GM23248 (cell line): ENCODE data around the gene ATG10. TPM values are rescaled to one million over a fixed set of nuclear protein-coding genes. Genes with fewer than 3 reads are reported as not detected.

Experiments
- DNase-seq: peaks from one replicate; pipeline ENCODE4 v3.0.0-alpha.2; 2015
- H2AFZ ChIP-seq: fragments of 200-600 bp; sonication (generic); 2 replicates; pipeline ENCODE4 v1.6.1; 2016; ENCODE audit warnings: antibody characterized with exemption
- H3F3A ChIP-seq: fragments of 200-600 bp; sonication (generic); 2 replicates; pipeline ENCODE4 v1.6.1; 2016; ENCODE audit warnings: mild to moderate bottlenecking, antibody characterized with exemption, mixed run types; ENCODE audit not compliant: insufficient read depth
- H3K27ac ChIP-seq: fragments of 200-600 bp; sonication (generic); 2 replicates; pipeline ENCODE4 v1.5.1; 2016; ENCODE audit warnings: mild to moderate bottlenecking
- H3K27me3 ChIP-seq: fragments of 200-600 bp; sonication (generic); replicated peaks from 2 replicates; pipeline ENCODE4 v1.6.1; 2016; ENCODE audit warnings: mild to moderate bottlenecking; ENCODE audit not compliant: insufficient read depth
- H3K36me3 ChIP-seq: fragments of 200-600 bp; sonication (generic); 2 replicates; pipeline ENCODE4 v1.6.1; 2016; ENCODE audit warnings: low read depth, mild to moderate bottlenecking
- H3K4me1 ChIP-seq: fragments of 200-600 bp; sonication (generic); 2 replicates; pipeline ENCODE4 v1.6.1; 2016; ENCODE audit warnings: mild to moderate bottlenecking; ENCODE audit not compliant: insufficient read depth
- H3K4me2 ChIP-seq: fragments of 200-600 bp; sonication (generic); one replicate; pipeline ENCODE4 v1.6.1; 2016; ENCODE audit warnings: mild to moderate bottlenecking; ENCODE audit not compliant: unreplicated experiment
- H3K4me3 ChIP-seq: fragments of 200-600 bp; sonication (generic); 2 replicates; pipeline ENCODE4 v1.5.1; 2016; ENCODE audit warnings: mild to moderate bottlenecking
- H3K79me2 ChIP-seq: fragments of 200-600 bp; sonication (generic); 2 replicates; pipeline ENCODE4 v1.6.1; 2016; ENCODE audit warnings: mild to moderate bottlenecking; ENCODE audit not compliant: insufficient read depth
- H3K9ac ChIP-seq: fragments of 200-600 bp; sonication (generic); 2 replicates; pipeline ENCODE4 v1.6.1; 2016; ENCODE audit warnings: mild to moderate bottlenecking
- H3K9me2 ChIP-seq: fragments of 200-600 bp; sonication (generic); 2 replicates; pipeline ENCODE4 v1.6.1; 2016; ENCODE audit warnings: mixed run types, mild to moderate bottlenecking, moderate library complexity; ENCODE audit not compliant: insufficient read depth
- H3K9me3 ChIP-seq: fragments of 200-600 bp; sonication (generic); one replicate; pipeline ENCODE4 v1.6.1; 2017; ENCODE audit warnings: low read depth
- H4K20me1 ChIP-seq: fragments of 200-600 bp; sonication (generic); 2 replicates; pipeline ENCODE4 v1.6.0; 2016; ENCODE audit not compliant: insufficient read depth
- EZH2 ChIP-seq: fragments of 200-600 bp; sonication (generic); IDR thresholded peaks from 2 replicates; pipeline ENCODE4 v1.6.1; 2018; ENCODE audit warnings: antibody characterized with exemption, mild to moderate bottlenecking; ENCODE audit not compliant: insufficient read depth, poor library complexity, severe bottlenecking
- EZH2phosphoT487 ChIP-seq: fragments of 200-600 bp; sonication (generic); IDR thresholded peaks from 2 replicates; pipeline ENCODE4 v1.6.1; 2018; ENCODE audit warnings: antibody characterized with exemption, moderate library complexity, mild to moderate bottlenecking, low read depth; ENCODE audit not compliant: insufficient read depth
- whole genome bisulfite sequencing, 2 experiments: methylation state at CpG; one replicate each; pipeline ENCODE4 v1.1.6; 2015 to 2017; ENCODE audit warnings: low lambda C conversion rate in 2 of 2, low coverage in 1 of 2; ENCODE audit errors: missing lambda C conversion rate in 2 of 2; 5-methylcytosine and 5-hydroxymethylcytosine counted together
- in situ Hi-C: fragments of 300-500 bp; cut with MboI; formaldehyde crosslinking; loops from 2 replicates; pipeline ENCODE4 v1.15.0; 2020
- polyA plus RNA-seq: library from polyadenylated mRNA; unstranded; fragments of >200 nt; fragmentation: Nextera tagmentation; extraction: Ambion mirVana; gene quantifications from 2 replicates; pipeline ENCODE4 v1.2.1, GENCODE V29; 2016
- total RNA-seq: library from RNA; depleted of rRNA; stranded (reverse); fragments of >200 nt; shearing (Covaris generic); gene quantifications from 2 replicates; pipeline ENCODE4 v1.2.3, GENCODE V29; 2014

The ATG10 gene
- total and polyA plus RNA-seq, 2 experiments from 2014 or later, result 6.5 to 9.0 TPM

DNA sequence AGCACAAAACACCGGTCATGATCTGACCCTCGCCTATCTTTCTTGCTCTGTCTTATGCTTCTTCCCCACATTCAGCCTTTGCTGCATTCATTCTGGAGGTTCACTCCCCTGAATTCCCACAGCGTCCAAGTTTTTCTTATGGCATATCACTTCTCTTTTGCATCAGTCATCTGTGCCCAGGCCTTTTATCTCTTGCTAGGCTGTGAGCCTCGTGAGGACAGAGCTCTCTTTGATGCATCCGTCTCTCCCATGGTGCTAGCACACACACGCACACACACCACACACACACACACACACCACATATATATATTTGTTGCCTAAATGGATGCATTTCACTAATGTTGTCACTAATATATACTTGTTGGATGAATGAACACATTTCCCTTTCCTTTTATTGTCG lies 45.8 kb upstream of the ATG10 start:
- TF ChIP-seq EZH2phosphoT487 (no peak), EZH2 (no peak)
- Histone ChIP-seq H2AFZ (no peak overlapping the region), H3K27me3 (no peaks in the 10 kb centered on the region; the same call in 1 of the 2 replicates), H3F3A (no peaks in the 10 kb centered on the region), H3K27ac (no peak overlapping the region), H3K9me3 (no peaks in the 10 kb centered on the region), H4K20me1 (no peaks in the 10 kb centered on the region), H3K4me1 (no peaks in the 10 kb centered on the region), H3K36me3 (no peaks in the 10 kb centered on the region), H3K4me3 (no peak overlapping the region), H3K9me2 (no peaks in the 10 kb centered on the region), H3K79me2 (no peaks in the 10 kb centered on the region), H3K9ac (no peak overlapping the region), H3K4me2 (no peak overlapping the region)
- no peak for DNase-seq
- in situ Hi-C loops, result no loop called here
- 45 to 50% methylated on average over 7 of the region's 7 CpGs for WGBS, 2 experiments

DNA sequence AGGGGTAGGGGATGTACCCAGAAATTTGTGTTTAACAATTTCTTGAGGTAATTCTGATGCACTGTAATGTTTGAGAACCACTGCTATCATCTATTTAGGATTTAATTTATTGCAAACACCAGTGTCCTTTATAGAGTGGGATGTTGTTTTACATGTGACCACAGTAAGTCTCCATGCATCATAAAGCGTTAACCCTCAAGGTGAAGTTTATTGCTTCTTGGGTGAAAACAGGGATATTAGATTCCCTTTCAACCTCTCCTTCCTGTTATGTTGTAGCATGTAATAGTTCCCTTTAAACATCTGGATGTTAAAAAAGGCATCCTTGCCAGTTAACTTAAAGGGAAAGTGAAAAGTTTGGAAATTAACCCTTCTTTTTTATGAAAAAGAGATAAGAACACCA lies 35.8 kb upstream of the ATG10 start:
- Histone ChIP-seq H3K36me3 (no peaks in the 10 kb centered on the region), H3K9me3 (no peaks in the 10 kb centered on the region), H3K27me3 (no peaks in the 10 kb centered on the region), H3K9ac (no peak overlapping the region), H3K4me3 (no peak overlapping the region), H3K4me1 (no peaks in the 10 kb centered on the region), H3K4me2 (no peak overlapping the region), H3K27ac (no peak overlapping the region), H3K79me2 (no peaks in the 10 kb centered on the region), H3K9me2 (no peaks in the 10 kb centered on the region), H2AFZ (no peak overlapping the region), H3F3A (no peaks in the 10 kb centered on the region), H4K20me1 (no peaks in the 10 kb centered on the region)
- 33 to 46% methylated on average over 1 of the region's 1 CpG for WGBS, 2 experiments
- in situ Hi-C loops, result no loop called here
- no peak for TF ChIP-seq EZH2
- no peak for TF ChIP-seq EZH2phosphoT487
- no peak for DNase-seq

DNA sequence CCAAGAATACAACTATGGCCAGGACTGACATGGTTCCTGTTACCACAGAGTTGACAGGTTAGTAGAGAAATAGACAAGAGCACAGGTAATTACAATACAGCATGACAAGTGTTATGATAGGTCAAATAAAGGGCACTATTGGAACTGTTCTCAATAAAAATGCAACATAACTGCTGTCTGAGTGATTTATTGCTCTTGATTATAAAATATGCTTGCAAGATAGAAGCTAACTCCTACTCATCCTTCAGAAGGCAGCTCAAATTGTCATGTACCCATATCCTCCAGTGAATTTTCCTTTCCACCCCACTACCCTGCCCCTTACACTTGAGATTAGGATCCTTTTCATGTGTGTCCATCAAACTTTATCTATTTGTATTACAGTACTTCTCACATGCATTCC lies 35.1 kb upstream of the ATG10 start:
- Histone ChIP-seq H2AFZ (no peak overlapping the region), H3K79me2 (no peaks in the 10 kb centered on the region), H4K20me1 (no peaks in the 10 kb centered on the region), H3K27me3 (no peaks in the 10 kb centered on the region), H3K4me2 (no peak overlapping the region), H3K4me3 (no peak overlapping the region), H3K4me1 (no peaks in the 10 kb centered on the region), H3F3A (no peaks in the 10 kb centered on the region), H3K9me3 (no peaks in the 10 kb centered on the region), H3K27ac (no peak overlapping the region), H3K36me3 (no peaks in the 10 kb centered on the region), H3K9ac (no peak overlapping the region), H3K9me2 (no peaks in the 10 kb centered on the region)
- DNase-seq, result no peak
- in situ Hi-C loops, result no loop called here
- TF ChIP-seq EZH2phosphoT487 (no peak), EZH2 (no peak)

DNA sequence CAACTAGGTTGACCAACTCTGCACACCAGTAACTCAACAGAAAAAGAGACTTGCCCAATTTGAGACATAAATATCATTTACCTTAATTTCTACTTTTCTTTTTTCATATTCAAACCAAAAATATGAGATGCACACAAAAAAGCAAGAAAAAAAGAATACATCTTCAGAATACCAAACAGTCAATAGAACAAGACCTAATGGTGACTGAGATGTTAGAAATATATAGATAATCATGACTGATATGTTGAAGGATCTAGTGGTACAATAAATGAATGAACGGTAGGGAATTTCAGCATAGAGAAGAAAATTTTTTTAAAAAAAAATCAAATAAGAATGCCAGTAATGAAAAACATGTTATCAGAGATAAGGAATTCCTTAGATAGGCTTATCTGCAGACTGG lies 29.1 kb upstream of the ATG10 start:
- Histone ChIP-seq H3K9ac (no peak overlapping the region), H3K4me2 (no peak overlapping the region), H3K9me3 (no peaks in the 10 kb centered on the region), H3K27ac (no peak overlapping the region), H3F3A (no peaks in the 10 kb centered on the region), H3K79me2 (no peaks in the 10 kb centered on the region), H3K9me2 (no peaks in the 10 kb centered on the region), H3K4me1 (no peaks in the 10 kb centered on the region), H2AFZ (no peak overlapping the region), H3K36me3 (no peaks in the 10 kb centered on the region), H3K27me3 (no peaks in the 10 kb centered on the region), H3K4me3 (no peak overlapping the region), H4K20me1 (no peaks in the 10 kb centered on the region)
- 65 to 79% methylated on average over 1 of the region's 1 CpG for WGBS, 2 experiments
- TF ChIP-seq EZH2 (no peak), EZH2phosphoT487 (no peak)
- in situ Hi-C loops, result no loop called here
- no peak for DNase-seq

DNA sequence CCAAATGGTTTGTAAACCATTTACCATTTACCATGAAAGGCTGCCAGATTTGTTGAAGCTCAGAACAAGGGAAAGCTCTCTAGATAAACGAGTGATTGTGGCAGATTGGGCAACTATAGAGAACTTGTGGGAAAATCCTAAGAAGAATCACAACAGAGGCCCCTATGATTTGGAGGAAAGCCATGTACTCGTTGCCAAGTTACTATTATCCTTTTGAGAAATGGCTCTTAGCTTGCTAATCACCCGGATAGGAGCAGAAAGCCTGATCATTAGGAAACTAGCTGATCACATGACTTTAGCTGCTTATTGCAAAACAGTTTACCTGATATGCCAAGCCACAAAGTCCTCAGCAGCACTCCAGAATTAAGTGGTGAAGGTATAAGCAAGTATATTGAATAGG lies 23.5 kb upstream of the ATG10 start:
- in situ Hi-C loops, result no loop called here
- Histone ChIP-seq H3K9ac (no peak overlapping the region), H3K4me2 (no peak overlapping the region), H3K27me3 (no peaks in the 10 kb centered on the region), H4K20me1 (no peaks in the 10 kb centered on the region), H3K79me2 (no peaks in the 10 kb centered on the region), H3K4me3 (no peak overlapping the region), H3K9me2 (no peaks in the 10 kb centered on the region), H3K4me1 (no peaks in the 10 kb centered on the region), H2AFZ (no peak overlapping the region), H3F3A (no peaks in the 10 kb centered on the region), H3K9me3 (no peaks in the 10 kb centered on the region), H3K36me3 (no peaks in the 10 kb centered on the region), H3K27ac (no peak overlapping the region)
- no peak for DNase-seq
- TF ChIP-seq EZH2 (no peak), EZH2phosphoT487 (no peak)
- WGBS, 2 experiments, result 14 to 23% methylated on average over 3 of the region's 3 CpGs
